Skin epidermis (tissue), 12 donors: Measurements from ENCODE around the gene STEAP3.
A peak's percentile ranks its signal among the peaks of the same experiment; 100 is the strongest.

Experiments
- H3K27ac ChIP-seq, 21 experiments: fragments of 200-600 bp; sonication (generic) in 11 of 21; one replicate each; pipeline ENCODE4 v1.5.0; 2020; ENCODE audit warnings: mild to moderate bottlenecking in 3 of 21, inconsistent platforms in 2 of 21, moderate library complexity in 2 of 21
- H3K4me3 ChIP-seq, 7 experiments: fragments of 200-600 bp; sonication (generic) in 2 of 7; one replicate each; pipeline ENCODE4 v1.5.0; 2020; ENCODE audit warnings: inconsistent platforms in 2 of 7, mild to moderate bottlenecking in 2 of 7, moderate library complexity in 1 of 7

Gene STEAP3

DNA sequence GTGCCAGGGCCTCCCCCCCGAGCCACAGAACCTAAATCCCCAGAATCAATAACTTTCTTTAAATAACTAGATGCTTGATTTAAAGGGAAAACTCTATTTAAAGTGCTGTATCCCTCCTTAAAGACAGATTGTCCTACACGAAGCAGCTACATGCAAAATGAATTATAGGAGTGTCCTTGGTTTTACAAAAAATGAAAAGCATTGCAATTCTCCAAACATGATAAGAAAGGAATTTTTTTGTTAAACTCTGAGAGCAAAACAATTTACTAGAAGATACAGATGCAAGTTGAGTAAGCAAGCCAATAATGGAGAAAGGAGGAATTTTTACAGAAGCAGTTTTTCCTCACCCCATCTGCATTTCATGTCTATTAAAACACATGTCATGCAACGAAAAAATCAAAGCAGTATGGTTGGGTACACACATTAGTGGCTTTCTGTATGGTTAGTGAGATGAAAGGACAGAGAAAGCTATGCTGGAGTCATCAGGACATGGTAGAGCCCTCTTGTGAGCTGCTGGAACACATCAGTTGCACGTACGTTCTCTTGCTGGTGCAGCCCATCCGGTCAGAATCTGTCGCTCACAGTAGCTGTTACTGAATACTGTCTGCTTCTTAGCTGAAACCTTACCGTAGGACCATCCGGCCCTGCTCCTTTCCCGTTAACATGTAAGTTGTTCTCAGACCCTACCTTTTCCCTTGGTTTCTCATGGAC lies 25.9 kb upstream of the STEAP3 start:
- no peak overlapping the region for H3K4me3 ChIP-seq
- no peak overlapping the region for H3K27ac ChIP-seq

DNA sequence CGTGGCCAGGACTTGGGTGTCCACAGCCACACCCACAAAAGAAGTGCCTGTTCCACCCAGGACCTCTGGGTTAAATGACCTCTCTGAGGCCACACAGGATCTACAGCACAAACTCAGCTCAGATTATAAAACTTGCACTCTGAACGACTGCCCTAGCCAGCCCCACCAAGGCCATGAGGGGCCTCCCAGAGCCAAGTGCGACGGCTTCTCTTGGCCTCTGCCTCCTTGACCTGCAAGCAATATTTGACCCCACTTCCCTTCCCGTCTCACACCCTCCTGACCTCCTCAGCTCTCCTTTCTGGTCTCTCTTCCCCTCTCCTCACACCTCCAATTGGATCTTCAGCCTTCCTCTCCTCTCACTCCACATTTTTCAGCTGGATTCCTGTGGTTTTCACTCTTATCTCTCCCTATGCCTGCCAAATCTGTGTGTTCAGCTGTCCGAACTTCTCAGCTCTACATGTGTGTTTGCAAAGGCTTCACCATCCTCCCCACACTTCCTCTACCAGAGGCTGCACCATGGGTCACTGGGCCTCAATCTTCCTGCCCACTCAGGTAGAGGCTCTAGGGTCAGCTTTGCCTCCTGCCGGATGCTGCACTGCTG lies 25.3 kb upstream of the STEAP3 start:
- Histone ChIP-seq H3K27ac (no peak overlapping the region), H3K4me3 (no peak overlapping the region)

DNA sequence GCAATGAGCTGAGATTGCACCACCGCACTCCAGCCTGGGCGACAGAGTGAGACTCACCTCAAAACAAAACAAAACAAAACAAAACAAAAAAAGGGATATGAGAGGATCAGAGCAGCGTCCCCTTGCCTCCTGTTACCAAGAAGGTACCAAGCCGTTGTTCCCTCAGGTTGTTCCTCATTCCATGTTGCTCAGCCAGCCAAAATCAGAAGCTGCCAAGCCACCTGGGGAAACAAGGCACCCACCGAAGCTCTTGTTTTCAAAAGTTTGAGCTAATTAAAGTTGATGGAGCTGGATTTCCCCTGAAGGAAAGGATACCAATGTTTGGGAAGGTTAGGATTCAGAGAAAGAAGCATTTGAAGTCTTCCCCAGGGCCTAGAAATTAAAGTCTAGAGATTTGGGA lies 21.8 kb upstream of the STEAP3 start:
- Histone ChIP-seq H3K4me3 (no peak overlapping the region), H3K27ac (no peak overlapping the region)

DNA sequence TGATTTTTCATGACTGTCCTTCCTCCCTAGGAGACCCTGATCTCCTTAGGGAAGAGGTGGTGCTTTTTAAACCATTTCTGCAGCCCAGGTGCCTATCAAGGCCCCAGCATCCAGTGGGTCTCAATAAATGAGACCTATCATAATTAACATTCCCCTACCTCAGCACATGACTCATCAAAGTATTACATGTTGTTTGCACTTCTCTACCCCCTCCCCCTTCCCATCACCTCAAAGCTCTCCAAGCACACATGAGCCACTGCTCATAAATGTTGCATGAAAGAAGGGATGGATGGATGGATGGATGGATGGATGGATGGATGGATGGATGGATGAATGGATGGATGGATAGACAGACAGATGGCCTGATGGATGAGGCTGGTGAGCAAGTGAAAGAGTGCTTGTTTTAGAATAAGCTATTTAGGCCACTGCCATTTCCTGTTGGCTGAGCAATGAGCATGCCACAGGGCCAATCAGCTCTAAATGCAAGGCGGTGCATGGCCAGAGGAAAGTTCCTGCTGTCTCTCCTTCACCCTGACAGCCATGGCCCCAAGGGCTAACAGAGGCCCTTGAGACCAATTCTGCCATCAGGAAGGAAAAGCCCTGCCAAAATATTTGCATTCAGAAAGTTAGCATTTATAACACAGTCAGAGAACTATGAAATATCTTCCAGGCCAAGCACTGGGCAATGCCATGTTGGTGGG lies 20.9 kb upstream of the STEAP3 start:
- no peak overlapping the region for H3K27ac ChIP-seq

DNA sequence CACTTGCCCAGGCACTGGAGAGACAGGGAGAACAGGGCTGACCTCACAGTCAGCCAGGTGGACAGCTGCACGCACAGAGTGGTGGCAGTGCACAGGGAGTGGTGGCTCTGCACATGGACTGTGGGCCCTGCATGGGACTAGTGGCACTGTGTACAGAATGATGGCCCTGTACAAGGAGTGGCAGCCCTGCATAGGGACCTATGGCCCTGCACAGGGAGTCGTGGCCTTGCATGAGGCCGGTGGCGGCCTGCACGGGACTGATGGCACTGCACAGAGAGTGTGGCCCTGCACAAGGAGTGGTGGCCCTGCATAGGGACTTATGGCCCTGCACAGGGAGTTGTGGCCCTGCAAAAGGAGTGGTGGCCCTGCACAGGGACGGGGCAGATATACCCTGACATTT lies 19.1 kb upstream of the STEAP3 start:
- Histone ChIP-seq H3K27ac (no peak overlapping the region), H3K4me3 (no peak overlapping the region)

More for the DNA sequence above, 20.9 kb upstream of the STEAP3 start:
- no peak overlapping the region for H3K4me3 ChIP-seq

DNA sequence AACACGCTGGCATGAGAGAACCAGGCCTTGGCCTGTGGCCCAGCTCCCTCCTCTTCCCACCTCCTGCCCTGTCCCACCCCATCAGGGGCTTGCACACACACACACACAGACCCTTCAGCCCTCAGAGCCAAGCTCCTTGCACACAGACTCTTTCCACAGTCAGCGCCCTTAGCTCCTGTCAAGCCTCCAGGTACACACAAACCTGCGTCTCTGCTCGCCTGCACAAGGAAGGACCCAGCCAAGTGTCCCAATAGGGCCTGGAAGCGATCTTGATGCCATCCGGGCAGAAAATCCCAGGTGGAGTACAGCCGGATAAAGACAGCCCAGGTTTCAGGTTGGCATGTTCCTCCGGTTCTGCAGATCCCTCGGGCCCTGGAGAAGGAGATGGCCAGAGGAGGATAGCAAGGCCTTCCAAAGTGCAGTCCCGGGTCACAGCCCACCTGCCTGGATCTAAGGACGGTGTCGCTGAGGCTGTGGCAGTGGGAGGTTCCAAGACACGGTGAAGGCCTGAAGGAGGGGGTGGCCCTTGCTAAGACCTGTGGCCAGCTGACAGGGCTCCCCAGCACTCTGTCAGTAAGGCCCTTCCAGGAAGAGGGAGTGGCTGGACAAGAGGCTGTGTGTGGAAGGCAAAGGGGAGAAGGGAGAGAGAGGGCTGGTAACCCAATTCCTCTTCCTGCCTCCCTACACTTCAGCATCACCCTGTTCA lies 18.5 kb upstream of the STEAP3 start:
- no peak overlapping the region for H3K27ac ChIP-seq
- H3K4me3 ChIP-seq, result no peak overlapping the region

DNA sequence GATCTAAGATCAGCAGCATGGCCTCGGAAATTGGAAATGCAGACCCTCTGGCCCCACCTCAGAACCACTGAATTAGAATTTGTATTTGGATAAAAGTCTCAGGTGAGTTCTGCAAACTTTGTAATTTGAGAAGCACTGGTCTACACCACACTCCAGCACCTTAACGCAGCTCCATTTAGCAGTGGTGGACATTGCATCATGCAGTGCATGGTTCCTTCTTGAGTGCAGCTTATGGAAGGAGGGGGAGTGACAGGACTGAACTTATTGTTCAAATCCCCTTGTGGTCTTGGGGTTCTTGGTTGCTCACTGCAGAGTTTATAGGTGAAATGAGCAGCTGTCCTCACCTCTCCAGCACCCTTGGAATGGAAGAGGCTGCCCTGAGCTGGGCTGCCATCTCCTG lies 17.4 kb upstream of the STEAP3 start:
- Histone ChIP-seq H3K27ac (no peak overlapping the region), H3K4me3 (no peak overlapping the region)

DNA sequence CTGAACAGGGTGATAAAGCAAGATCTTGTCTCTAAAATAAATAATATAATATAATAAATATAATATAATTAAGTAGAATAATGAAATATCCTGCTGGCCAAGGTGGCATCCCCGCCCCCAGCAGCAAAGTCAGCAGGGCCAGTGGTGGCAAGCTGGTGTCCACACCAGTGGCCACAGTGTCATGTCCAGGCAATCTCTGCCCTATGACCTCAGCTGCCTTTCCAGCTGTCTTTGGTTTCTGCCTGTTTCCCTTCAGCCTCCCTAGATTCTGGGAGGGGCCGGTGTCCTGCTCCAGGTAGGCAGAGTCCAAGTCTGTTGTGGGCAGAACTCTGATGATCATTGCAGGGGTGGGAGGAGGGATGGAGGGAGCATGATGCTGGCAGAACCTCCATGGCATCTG lies 16.2 kb upstream of the STEAP3 start:
- H3K27ac ChIP-seq, result no peak overlapping the region
- no peak overlapping the region for H3K4me3 ChIP-seq

DNA sequence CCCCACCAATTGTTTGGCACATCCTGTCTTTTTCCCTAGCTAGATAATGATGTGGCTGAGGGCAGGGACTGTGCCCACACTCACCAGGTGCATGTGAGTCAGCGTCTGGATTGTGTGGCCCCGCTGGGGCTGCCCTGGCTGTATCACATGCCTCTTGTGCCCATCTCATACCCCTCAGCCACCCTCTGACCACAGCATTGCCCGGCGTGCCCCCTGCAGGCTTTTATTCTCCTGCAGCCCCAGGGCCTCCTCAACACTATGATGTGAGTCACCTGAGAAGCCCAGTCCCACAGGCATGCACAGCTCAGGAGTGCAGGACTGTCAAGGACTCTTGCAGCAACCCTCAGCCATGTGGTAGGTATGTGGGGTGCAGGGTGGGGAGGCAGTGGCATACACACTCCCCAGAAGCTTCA lies 14.8 kb upstream of the STEAP3 start:
- Histone ChIP-seq H3K4me3 (no peak overlapping the region), H3K27ac (no peak overlapping the region)

DNA sequence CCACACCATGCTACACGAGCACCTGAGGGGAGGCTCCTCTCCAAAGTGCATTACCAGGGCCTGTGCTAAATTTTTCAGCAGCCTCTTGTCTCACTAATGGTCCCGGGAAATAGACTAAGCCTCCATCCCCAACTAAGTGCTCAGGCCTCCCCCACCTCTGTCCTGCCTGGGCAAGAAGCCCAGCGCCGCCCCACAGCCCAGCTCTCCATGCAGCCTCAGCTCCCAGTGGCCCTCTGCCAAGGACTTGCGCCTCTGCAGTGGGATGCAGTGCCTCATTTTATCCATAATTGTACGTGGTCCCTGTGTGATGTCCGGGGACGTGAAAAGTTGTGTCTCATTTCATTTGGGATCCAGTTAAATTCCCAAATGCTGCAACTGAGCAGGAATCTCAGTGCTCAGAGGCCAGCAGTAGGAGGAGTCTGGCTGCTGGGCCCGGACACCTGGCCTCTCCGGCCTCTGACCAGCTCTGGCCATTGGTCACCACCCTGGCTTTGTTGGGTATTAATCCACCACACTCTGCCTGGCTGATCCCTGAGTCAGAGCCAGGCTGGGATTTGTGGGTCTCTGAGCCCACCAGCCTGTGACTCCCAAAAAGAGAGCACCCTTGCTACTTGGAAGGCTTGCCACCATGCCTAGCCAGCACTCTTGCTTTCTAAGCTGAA lies 11.4 kb upstream of the STEAP3 start:
- no peak overlapping the region for H3K27ac ChIP-seq
- no peak overlapping the region for H3K4me3 ChIP-seq

DNA sequence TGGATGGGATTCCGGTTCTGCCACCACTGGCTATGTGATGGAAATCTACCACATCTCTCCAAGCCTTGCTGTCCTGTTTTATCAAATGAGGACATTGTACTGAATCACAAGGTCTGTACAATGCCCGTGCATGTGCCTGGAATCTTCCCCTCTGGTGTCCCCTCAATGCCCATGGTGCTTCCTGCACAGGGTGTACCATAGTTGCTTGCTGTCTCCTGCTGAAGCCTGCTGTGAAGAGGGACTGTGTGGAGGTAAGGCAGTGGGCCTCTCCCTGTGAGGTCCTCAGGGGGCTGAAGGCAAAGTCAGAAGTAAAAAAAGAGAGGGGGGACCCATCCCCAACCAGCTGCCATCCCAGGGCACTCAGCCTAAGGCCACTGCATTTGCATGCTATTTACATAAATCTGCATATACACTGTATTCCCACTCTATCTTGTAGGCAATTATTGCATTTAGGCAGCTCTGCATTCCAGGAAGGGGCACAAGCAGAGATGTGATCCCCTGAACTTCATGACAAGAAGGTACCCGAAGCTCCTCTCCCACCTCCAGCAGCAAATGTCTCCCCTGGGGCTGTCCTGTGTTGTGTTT lies 9.1 kb upstream of the STEAP3 start:
- no peak overlapping the region for H3K4me3 ChIP-seq
- H3K27ac ChIP-seq, result no peak overlapping the region

DNA sequence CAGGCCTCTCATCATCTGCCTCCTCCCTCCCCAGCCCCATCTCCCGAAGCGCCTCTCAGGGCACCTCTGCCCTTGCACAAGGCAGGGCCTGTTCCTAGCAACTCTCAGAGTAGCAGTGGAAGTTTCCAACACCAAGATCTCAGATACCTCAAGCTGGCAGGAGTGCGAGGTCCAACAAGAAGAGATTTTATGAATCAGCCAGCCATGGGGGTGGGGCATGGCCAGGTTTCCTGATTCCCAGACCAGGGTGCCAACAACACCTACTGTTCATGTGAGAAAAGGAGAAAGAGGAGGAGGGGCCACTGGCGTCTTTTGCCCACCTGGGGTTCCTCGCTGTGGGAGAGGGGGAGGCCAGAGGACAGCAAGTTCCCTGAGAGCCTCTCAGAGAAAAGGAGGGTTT lies 6.6 kb upstream of the STEAP3 start:
- no peak overlapping the region for H3K4me3 ChIP-seq

DNA sequence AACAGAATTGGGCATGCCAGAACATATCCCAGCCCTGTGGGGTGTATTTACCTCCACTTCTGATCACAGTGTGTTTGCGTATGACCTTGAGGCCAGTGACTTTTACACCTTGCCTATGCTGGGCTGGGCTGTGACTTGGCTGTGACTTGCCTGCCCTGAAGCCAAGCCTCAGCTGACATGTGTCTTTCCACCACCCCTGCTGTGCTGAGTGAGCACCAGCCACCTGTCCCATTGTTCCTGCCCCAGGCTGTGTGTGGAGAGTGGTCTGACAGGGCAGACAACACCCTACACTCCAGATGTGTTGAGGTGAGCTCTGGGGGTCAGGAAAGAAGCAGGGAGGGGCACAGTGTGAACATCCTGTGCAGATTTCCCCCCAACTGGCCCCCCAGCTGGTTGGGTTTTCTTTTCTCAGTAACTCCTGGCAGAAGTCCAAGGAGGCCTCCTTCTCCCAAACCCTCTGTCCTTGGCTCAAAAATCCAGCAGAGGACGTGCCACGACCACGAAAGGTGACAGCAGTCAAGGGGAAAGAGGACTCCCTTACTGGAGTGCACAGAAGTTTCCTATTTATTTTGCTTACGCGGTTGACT lies 5.1 kb upstream of the STEAP3 start:
- Histone ChIP-seq H3K27ac (no peak overlapping the region), H3K4me3 (no peak overlapping the region)

More for the DNA sequence above, 6.6 kb upstream of the STEAP3 start:
- no peak overlapping the region for H3K27ac ChIP-seq

DNA sequence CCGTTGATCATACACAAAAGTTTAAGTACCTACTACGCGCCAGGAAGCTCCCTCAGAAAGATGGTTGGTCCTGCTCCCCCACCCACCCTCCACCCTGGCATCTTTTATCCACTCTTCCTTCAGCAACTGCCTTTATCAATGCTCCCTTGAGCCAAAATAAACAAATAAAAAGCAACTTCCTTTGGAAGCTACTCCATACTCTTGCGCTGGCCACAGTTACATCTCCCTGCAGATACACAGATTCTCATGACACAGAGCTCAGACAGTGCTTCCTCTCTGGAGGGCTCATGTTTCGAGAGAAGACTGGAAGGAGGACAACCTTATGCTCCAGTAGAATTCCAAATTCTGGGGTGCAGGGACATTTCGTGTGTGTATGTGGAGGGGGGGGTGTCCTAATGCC lies 3.8 kb upstream of the STEAP3 start:
- no peak overlapping the region for H3K4me3 ChIP-seq
- H3K27ac ChIP-seq, result no peak overlapping the region

DNA sequence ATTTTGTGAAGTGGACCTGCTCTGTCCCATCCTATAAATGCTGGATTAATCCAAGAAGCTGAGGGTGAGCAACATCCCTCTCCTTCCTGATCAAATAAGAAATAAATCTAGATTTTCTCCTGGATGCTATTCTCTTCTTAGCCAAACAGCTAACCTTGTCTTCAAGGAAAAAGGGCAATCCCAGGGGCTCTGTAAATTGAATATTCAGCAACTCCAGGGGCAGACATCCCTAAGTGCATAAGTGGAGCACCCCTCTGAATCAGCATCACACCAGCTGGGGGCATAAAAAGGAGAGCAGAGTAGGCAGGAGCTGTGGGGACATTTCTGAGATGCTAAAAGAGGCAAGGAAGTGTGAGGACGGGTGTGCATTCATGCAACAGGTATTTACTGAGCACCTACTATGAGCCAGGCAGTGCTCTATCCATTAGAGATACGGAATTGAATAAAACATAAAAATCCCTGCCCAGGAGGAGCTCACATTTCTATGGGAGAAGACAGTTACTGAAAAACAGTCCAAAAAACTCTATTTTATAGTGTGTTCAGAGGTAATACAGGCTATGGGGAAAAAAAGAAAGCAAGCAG lies 2.8 kb upstream of the STEAP3 start:
- no peak overlapping the region for H3K4me3 ChIP-seq
- H3K27ac ChIP-seq, result no peak overlapping the region

DNA sequence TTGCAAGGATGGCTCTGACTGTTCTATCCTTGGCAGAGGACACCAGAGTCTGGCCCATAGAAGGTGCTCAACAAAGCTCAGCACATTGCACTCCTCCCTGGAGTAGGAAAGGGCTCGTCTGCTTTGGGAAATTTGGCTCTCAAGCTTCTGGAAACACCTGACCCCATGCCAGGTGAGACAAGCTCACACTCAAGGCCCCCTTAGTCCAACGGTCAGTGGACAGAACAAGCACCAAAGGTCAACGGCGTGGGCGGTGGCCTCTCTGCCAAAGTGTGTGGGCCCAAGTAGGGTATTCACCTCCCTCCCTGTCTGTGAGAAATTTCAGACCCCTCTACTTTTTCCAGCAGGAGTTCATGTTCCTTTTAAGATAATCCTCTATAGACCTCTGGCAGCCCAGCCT lies 2.0 kb upstream of the STEAP3 start:
- Histone ChIP-seq H3K4me3 (no peak overlapping the region), H3K27ac (no peak overlapping the region)

DNA sequence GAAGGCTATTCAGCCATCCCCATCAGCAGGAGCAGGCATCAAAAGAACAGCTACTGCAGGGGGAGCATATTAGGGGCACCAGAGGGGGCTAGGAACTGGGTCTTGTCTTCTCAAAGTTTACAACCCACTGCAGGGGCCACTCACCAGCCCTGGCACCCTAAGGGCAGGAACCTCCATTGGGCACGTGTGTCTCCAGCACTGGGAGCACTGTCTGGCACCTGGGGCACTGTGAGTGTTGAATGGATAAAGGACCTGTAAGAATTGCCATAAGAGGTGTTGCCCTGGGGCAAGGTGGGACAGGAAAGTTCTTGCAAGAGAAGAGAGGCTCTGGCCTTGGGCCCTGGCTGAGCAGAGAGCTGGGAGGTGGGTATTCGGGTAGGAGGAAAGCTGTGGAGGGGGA lies 1.4 kb upstream of the STEAP3 start:
- Histone ChIP-seq H3K27ac (no peak overlapping the region), H3K4me3 (no peak overlapping the region)

DNA sequence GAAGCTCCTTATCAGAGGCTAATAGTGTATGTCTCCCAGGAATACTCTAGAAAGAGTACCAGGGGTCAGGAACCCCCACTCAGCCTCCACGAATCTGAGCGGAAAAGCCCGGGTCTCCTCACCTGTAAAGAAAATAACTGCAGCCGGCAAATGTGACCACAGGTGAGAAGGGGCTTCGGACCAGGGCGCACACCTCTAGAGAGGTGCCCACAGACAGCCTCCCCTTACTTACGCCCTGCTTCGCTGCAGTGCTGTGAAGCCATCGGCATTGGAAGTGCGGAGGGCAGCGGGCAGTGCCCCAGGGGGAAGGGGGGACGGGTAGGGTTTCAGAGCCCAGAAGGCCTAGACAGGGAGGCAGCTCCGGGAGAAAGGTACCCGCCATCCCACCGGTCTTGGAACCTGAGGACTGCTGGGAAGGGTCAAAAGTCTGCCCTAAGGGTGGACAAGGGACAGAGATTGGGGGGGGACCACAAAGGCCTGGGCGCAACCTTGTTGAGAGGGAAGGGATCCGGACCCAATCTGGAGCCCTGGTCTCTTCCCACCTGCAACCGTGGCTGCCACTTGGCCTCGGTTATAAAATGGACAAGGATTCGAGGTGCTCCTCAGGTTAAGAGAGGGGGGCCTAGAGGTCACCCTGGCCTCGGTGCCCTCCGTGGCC lies 642 bp upstream of the STEAP3 start:
- Histone ChIP-seq H3K27ac (peak overlapping the region in 9 of 21 experiments; percentile 12 to 68 (median 52)), H3K4me3 (peak overlapping the region; percentile 38 to 63 (median 48))
